MCF 10A (cell line): Measurements from ENCODE around the gene CROCC2. TPM values are rescaled to one million over a fixed set of nuclear protein-coding genes. Genes with fewer than 3 reads are reported as not detected.

Experiments
- BruUV-seq: library from RNA; stranded (reverse); fragments of 400-500 nt; replicated peaks from 2 replicates; lab custom pipeline; 2021; lab: Mats Ljungman, UMichigan
- CTCF ChIA-PET: fragments of 300-600 bp; sonication (Branson Sonifier 250); formaldehyde crosslinking; extraction: SDS; loops from one replicate; lab custom pipeline; 2021; ENCODE audit warnings: antibody characterized with exemption, inconsistent platforms; lab: Yijun Ruan, JAX
- POLR2A ChIA-PET: fragments of 300-600, 350-650 bp; sonication (Branson Sonifier 250); formaldehyde crosslinking; extraction: SDS; loops from one replicate; lab custom pipeline; 2020; ENCODE audit warnings: antibody characterized with exemption, inconsistent platforms; lab: Yijun Ruan, JAX
- DNase-seq: peaks from one replicate; pipeline ENCODE4 v3.0.0-alpha.2; 2018; ENCODE audit not compliant: unreplicated experiment
- H3K27ac Mint-ChIP-seq: one replicate; pipeline ENCODE4 v1.8.0; 2022; ENCODE audit warnings: mild to moderate bottlenecking, low read depth, mixed read lengths; ENCODE audit not compliant: unreplicated experiment
- H3K27me3 Mint-ChIP-seq: one replicate; pipeline ENCODE4 v1.8.0; 2022; ENCODE audit warnings: mixed read lengths; ENCODE audit not compliant: insufficient read depth, unreplicated experiment
- H3K36me3 Mint-ChIP-seq: one replicate; pipeline ENCODE4 v1.8.0; 2022; ENCODE audit warnings: mild to moderate bottlenecking, moderate library complexity, mixed read lengths; ENCODE audit not compliant: insufficient read depth, unreplicated experiment
- H3K4me1 Mint-ChIP-seq: one replicate; pipeline ENCODE4 v1.8.0; 2022; ENCODE audit warnings: mixed read lengths; ENCODE audit not compliant: insufficient read depth, unreplicated experiment
- H3K4me3 Mint-ChIP-seq: one replicate; pipeline ENCODE4 v1.8.0; 2022; ENCODE audit warnings: mild to moderate bottlenecking, moderate library complexity, mixed read lengths; ENCODE audit not compliant: unreplicated experiment
- H3K9me3 Mint-ChIP-seq: one replicate; pipeline ENCODE4 v1.8.0; 2022; ENCODE audit warnings: mixed read lengths; ENCODE audit not compliant: unreplicated experiment
- CTCF ChIP-seq: fragments of 200-600 bp; IDR thresholded peaks from one replicate; pipeline ENCODE4 v1.8.0; 2022; ENCODE audit warnings: antibody characterized with exemption, mild to moderate bottlenecking; ENCODE audit not compliant: unreplicated experiment
- intact Hi-C: fragments of 100-400 bp; cut with micrococcal nuclease; formaldehyde crosslinking; loops from 2 replicates; pipeline ENCODE4 v1.14.1; 2022
- total RNA-seq: library from RNA; stranded (reverse); gene quantifications from 2 replicates; pipeline ENCODE4 v1.2.3, GENCODE V29; 2022

The CROCC2 gene
- total RNA-seq, 1 experiment from 2014 or later = not detected

- no peak overlapping the region for H3K4me3 Mint-ChIP-seq
- BruUV-seq = no TSS peak
- no peak for DNase-seq
- intact Hi-C loops = no loop called here
- peaks cover 16% of the 10 kb centered on the region for H3K36me3 Mint-ChIP-seq
- POLR2A ChIA-PET = interaction anchor here (0.6 to 1.5 kb wide), 3 partner anchors 35 to 587 kb away, joined by 3 to 4 read pairs (median 3); no protein-coding TSS in a partner anchor
- no peak for TF ChIP-seq CTCF
- CTCF ChIA-PET = interaction anchor here (0.7 to 1.0 kb wide), 2 partner anchors 58 to 164 kb away, joined by 4 read pairs; no protein-coding TSS in a partner anchor
- peaks cover 19% of the 10 kb centered on the region for H3K9me3 Mint-ChIP-seq
- H3K27ac Mint-ChIP-seq = no peak overlapping the region
- peaks cover 12% of the 10 kb centered on the region for H3K4me1 Mint-ChIP-seq
- no peaks in the 10 kb centered on the region for H3K27me3 Mint-ChIP-seq
Measured at GRCh38 chr2:241007880-241008710, 102.0 kb downstream of the CROCC2 start.

GRCh38 chr2:241008711-241009121, 102.6 kb downstream of the CROCC2 start:
- DNase-seq = no peak
- Mint-ChIP-seq H3K36me3 (peaks cover 10% of the 10 kb centered on the region), H3K4me1 (peaks cover 12% of the 10 kb centered on the region), H3K4me3 (peak overlapping the region; percentile 60), H3K9me3 (peaks cover 16% of the 10 kb centered on the region), H3K27me3 (no peaks in the 10 kb centered on the region), H3K27ac (peak overlapping the region; percentile 52)
- TF ChIP-seq CTCF = no peak
- intact Hi-C loops = no loop called here
- CTCF ChIA-PET = interaction anchor here (0.7 to 1.0 kb wide), 3 partner anchors 57 to 165 kb away, joined by 3 to 4 read pairs (median 4); no protein-coding TSS in a partner anchor
- BruUV-seq = no TSS peak
- POLR2A ChIA-PET = interaction anchor here (0.6 to 2.1 kb wide), 3 partner anchors 93 to 586 kb away, joined by 3 to 11 read pairs (median 4); partner anchors contain the start of gene MTERF4

GRCh38 chr2:241009191-241009590, 103.1 kb downstream of the CROCC2 start:
- H3K4me3 Mint-ChIP-seq = peak overlapping the region; percentile 60
- H3K27me3 Mint-ChIP-seq = no peaks in the 10 kb centered on the region
- POLR2A ChIA-PET = interaction anchor here (0.6 to 2.1 kb wide), 9 partner anchors 13 to 423 kb away, joined by 3 to 11 read pairs (median 5); partner anchors contain the start of genes CAPN10 and MTERF4
- peak overlapping the region; percentile 52 for H3K27ac Mint-ChIP-seq
- DNase-seq = no peak
- no peak for TF ChIP-seq CTCF
- CTCF ChIA-PET = interaction anchor here (0.8 to 1.0 kb wide), 2 partner anchors 51 to 95 kb away, joined by 3 read pairs; no protein-coding TSS in a partner anchor
- BruUV-seq = no TSS peak
- peaks cover 12% of the 10 kb centered on the region for H3K4me1 Mint-ChIP-seq
- H3K36me3 Mint-ChIP-seq = peaks cover 6% of the 10 kb centered on the region
- peaks cover 13% of the 10 kb centered on the region for H3K9me3 Mint-ChIP-seq
- intact Hi-C loops = no loop called here
